Measurements from ENCODE around the gene HLA-DRB1.
"Not testable (repeated sequence)": the region's sequence is repeated elsewhere in the genome, so short reads cannot be mapped to it uniquely, and the experiment has no call there.

The HLA-DRB1 gene

GRCh38 chr6:32609391-32609730, 19.7 kb upstream of the HLA-DRB1 start:
- DNase-seq = no peak

GRCh38 chr6:32608362-32608761, 18.7 kb upstream of the HLA-DRB1 start:
- DNase-seq = peak in 1 of 2 donors; percentile 56

DNA sequence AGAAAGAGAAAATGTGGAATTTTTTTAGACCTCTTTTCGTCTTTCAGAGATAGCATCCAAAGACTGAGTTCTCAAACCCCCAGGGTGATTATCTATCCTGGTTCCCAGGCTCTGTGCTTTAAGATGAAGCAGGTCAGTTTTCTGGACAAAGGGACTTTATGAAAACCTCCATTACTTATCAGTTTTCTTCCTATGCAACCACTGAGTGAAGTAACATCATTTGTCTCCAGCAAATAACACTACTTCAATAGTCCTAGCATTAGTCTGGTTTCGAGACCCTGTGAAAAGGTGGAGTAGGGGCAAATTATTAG, 18.3 kb upstream of the HLA-DRB1 start:
- DNase-seq = no peak

- peak; percentile 85 to 91 for DNase-seq
Measured at GRCh38 chr6:32607263-32607987, 17.8 kb upstream of the HLA-DRB1 start.

- DNase-seq = peak; percentile 75 to 90
Measured at GRCh38 chr6:32604434-32604877, 14.8 kb upstream of the HLA-DRB1 start.

DNA sequence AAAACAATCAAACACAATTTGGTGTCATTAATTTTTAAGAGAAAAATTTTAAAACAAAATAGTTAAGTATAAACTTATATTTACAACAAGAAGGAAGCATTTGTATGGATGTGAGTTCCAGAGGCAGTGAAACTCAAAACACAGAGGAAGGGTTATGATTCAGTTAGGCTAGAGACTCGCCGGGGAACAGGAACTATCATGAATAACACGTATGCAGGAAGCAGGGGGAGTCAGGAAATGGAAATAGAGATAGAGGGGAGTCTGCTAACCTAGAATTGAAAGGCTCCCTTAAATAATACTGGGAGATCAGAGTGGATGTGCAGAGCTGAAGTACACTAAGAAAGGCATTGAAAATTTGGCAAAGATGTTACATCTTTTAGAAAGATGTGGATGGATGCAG, 14.2 kb upstream of the HLA-DRB1 start:
- DNase-seq = peak; percentile 48 to 70

GRCh38 chr6:32603222-32603621, 13.6 kb upstream of the HLA-DRB1 start:
- DNase-seq = no peak

GRCh38 chr6:32602383-32602782, 12.7 kb upstream of the HLA-DRB1 start:
- DNase-seq = peak; percentile 53 to 56

GRCh38 chr6:32597024-32597423, 7.4 kb upstream of the HLA-DRB1 start:
- no peak for DNase-seq

DNA sequence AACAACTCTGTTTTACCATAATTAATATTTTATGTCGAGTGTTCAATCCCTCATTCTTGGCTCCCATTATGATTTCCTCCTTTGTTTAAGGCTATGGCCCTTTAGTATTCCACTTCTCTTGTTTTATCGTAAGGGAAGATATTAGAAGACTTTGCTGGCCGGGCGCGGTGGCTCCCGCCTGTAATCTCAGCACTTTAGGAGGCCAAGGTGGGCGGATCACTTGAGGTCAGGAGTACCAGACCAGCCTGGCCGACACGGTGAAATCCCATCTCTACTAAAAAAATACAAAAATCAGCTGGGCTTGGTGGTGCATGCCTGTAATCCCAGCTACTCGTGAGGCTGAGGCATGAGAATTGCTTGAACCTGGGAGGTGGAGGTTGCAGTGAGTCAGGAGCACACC, 1.1 kb upstream of the HLA-DRB1 start:
- DNase-seq = not testable (repeated sequence)

GRCh38 chr6:32588156-32588555, 1.5 kb downstream of the HLA-DRB1 start:
- DNase-seq = no peak

DNA sequence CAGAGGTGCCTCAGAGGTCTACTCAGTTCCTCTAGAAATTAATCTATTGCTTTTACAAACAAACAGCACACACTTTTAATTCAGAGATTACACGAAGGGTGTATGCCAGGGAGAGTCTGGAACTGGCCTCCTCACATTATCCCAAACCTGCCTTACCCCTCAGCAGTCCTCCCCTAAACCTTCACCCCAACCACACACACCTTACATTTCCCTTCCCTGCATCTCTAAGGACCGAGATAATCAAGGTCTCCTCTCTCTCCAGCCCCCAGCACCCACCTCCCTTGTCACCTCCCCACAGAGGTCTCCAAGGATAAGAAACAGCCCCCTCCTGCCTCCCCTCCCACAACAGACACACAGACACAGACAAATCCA, 6.1 kb downstream of the HLA-DRB1 start:
- DNase-seq = no peak

GRCh38 chr6:32581315-32582095, 8.1 kb downstream of the HLA-DRB1 start:
- DNase-seq = peak in 1 of 2 donors; percentile 73

DNA sequence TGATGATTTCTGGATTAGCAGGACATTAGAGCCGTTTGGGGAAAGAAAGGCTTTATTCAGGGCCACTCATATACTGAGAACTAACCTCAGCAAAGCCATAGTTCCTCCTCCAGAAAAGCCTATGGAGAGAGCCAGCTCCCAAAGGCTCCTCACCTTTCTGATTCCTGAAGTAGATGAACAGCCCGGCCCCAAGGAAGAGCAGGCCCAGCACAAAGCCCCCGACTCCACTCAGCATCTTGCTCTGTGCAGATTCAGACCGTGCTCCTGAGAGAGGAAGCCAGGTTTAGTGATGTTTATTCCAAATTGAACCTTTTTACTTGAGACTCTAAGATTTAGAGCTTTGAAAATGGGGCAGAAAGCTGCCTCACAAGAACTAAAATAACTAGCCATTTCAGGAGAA, 9.1 kb downstream of the HLA-DRB1 start:
- no peak for DNase-seq

DNA sequence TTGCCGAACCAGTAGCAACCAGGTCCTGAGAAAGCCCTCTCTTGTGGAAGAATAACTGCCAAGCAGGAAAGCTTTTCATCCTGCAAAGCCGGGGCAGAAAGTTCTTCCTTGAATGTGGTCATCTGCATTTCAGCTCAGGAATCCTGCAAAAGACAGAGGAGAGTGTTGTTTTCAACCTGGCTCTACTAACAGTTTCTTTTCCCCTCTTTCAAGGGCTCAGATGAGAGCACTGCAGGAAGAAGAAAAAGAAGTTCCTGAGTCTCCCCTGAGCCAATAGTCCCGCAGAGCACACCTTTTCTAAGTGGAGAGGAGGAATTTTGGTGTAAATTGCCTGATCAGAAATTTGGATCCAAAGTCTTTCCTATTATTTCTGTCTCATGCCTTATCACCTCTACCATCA, 10.7 kb downstream of the HLA-DRB1 start:
- DNase-seq = no peak

DNA sequence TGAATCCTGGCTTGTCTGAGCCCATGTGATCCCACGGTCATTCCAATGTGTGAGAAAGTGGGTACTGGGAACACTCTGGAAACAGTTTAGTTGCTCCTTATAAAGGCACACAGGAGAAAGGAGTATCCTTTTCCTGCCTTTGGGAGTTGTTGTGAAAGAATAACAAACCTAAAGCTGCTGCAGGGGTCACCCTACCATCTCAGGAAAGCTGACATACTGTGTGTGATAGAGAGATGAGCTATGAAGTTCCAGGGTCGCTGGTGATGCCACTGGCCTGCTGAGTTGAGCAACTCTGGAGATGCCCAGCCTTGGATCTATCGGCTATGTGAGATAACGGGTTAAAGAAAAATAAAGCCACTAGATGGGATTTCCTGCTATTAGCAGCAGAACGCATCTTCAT, 12.2 kb downstream of the HLA-DRB1 start:
- not testable (repeated sequence) for DNase-seq

- DNase-seq = peak in 1 of 2 donors; percentile 50
Measured at GRCh38 chr6:32576250-32576649, 13.4 kb downstream of the HLA-DRB1 start.

GRCh38 chr6:32570363-32570905, 19.2 kb downstream of the HLA-DRB1 start:
- DNase-seq = no peak

- no peak for DNase-seq
Measured at GRCh38 chr6:32568561-32568960, 21.1 kb downstream of the HLA-DRB1 start.

DNA sequence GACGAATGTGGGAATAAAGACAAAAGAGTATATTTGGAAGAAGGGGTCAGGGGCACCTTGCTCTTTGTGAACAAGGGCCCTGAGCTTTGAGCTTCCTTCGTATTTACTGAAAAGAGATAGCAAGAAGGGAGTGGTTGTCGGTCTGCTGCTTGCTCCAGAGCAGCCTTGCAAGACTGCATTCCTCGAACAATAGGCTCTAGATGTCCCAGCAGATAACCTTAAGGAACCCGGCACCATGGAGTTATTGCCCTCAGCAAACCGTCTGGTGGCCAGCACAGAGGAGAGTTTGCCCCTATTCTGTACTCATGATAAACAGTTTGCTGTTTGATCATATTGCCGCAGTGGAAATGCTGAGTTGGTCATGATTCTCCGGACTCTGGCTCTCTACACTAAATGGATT, 22.7 kb downstream of the HLA-DRB1 start:
- no peak for DNase-seq

DNA sequence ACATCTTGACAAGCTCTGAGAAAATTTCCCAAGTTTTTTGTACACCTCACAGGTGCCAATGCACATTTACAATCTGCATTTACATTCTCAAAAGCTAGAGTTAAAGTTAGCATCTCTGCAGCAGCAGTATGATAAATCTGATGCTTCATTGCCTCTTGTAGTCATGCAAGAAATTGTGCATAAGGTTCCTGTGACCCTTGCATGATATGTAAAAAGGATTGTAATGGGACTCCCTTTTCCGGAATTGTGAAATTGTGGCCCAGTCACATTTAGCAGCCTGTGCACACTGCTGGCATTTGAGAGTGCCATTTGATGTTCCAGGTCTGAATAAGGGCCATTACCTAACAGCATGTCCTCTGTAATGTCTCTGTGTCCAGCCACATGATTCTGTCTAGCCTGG, 24.1 kb downstream of the HLA-DRB1 start:
- DNase-seq = no peak

GRCh38 chr6:32562940-32563339, 26.7 kb downstream of the HLA-DRB1 start:
- DNase-seq = no peak

- DNase-seq = no peak
Measured at GRCh38 chr6:32559747-32560146, 29.9 kb downstream of the HLA-DRB1 start.

DNA sequence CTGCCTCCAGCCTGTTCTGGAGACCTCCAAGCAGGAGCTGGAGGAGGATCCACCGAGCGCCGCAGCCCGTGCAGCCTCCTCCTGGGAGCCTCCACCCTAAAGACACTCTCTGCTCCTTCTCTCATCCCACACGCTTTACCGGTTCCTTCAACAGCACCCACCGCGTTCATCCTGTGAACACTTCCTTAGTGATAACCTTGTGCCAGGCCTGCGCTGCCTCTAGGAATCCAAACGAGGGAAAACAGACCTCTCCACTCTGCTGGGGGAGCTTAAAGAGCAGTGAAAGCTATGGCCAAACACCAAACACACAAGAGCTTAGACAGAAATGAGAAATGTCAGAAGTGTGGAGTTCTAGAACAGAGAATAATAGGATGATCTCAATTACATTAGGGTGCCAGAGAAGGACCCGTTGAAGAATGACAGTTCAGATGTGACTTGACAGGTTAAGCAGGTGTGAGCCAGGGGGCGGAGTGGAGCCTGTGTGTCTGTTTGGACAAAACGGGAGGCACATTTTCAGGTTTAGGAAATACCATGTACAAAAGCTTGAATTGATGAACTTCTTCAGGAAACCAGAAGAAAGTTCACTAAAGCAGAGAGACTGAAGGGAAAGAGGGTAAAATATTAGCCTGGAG, 31.1 kb downstream of the HLA-DRB1 start:
- DNase-seq = no peak
